Smooth muscle cell of the brain vasculature (primary cell): ENCODE data around the gene NEURL1.
"Not testable (repeated sequence)": the region's sequence is repeated elsewhere in the genome, so short reads cannot be mapped to it uniquely, and the experiment has no call there.

ENCODE experiments used
- DNase-seq: peaks from one replicate; pipeline ENCODE4 v3.0.0-alpha.2; 2012; ENCODE audit warnings: low read depth, low spot score

The NEURL1 gene

DNA sequence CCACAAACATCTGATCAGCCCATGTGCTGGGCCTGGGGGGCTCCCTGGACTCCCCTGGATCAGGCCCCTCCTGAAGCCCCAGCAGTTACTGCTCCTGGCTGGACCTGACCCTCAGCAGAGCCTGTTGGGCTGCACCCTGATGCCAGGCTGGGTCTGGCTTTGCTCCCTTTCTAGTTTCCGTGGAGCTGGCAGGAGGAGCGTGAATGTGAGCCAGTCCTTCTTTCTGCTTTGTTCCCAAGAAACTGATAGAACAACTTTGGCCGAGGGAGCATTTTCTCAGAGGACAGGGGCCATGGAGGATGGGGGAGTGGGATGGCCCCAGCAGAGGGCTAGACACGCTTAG lies 128.2 kb downstream of the NEURL1 start:
- no peak for DNase-seq

DNA sequence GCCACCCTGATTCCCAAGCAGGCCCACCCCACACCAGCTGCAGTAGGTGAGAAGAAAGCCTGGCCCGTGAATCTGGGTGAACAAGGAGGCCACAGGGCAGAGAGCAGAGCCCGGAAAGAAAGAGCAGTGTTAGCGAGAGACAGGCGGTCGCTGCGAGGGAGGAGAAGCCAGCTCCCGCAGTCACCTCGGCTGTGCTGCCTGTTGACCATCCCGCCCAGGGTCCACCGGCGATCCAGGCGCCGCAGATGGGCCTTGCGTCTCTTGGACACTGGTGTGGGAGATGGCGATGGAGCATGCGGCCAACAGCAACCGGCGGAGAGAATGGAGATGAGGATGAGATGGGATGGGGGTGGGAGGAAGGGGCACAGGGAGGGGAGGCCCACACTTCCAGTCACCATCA lies 128.8 kb downstream of the NEURL1 start:
- DNase-seq: no peak

DNA sequence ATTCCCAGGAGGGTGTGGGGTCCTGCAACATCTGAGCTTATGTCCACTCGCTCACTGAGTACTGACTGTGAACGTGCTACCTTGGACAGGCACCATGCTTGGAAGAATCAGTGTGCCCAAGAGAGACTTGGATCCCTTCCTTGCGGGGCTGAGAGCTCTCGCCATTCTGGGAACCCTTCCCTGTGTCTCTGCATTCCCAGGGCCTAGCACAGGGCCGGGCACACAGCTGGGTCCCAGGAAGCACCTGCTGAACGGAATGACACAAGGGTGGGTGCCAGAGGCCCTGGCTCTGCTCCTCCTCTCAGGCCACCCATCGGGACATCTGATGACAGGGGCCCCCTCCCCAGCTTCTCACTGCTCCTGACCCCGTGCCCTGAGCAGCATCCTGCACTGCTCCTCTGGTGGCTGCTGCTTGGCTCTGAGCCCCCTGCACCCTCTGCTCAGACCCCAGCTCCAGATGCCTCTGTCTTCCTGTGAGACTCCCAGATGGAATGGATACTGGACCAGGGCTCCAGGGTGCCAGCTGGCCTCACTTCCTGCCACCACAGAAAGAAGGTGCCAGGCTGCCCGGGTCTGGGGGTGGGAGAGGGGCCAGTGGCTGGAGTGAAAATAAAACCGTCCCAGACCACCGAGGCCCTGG lies 129.6 kb downstream of the NEURL1 start:
- DNase-seq: no peak

- no peak for DNase-seq
Observed at GRCh38 chr10:103626178-103626577, 132.7 kb downstream of the NEURL1 start.

- no peak for DNase-seq
Observed at GRCh38 chr10:103627111-103627892, 133.8 kb downstream of the NEURL1 start.

GRCh38 chr10:103627893-103628292 lies 134.4 kb downstream of the NEURL1 start:
- DNase-seq: no peak

DNA sequence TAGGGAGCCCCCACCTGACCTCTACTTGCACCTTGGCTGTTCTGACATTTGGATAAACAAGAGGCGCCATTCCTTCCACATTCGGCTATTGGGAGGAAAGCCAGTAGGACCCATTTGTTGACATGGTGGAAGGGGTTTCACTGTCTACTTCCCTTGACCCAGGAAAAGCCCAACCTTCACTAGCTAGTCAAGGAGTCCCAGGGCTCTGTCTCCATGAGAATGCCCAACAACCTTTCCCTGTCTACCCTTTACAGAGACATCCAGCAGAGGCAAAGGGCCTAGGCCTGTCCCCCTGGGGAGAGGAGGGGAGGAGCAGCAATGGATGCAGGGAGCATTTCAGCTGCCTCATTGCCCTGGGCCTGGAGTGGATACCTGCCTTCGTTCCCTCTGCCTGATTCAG lies 136.1 kb downstream of the NEURL1 start:
- DNase-seq: no peak

GRCh38 chr10:103630156-103630555 lies 136.7 kb downstream of the NEURL1 start:
- DNase-seq: no peak

GRCh38 chr10:103632247-103632642 lies 138.7 kb downstream of the NEURL1 start:
- DNase-seq: no peak

DNA sequence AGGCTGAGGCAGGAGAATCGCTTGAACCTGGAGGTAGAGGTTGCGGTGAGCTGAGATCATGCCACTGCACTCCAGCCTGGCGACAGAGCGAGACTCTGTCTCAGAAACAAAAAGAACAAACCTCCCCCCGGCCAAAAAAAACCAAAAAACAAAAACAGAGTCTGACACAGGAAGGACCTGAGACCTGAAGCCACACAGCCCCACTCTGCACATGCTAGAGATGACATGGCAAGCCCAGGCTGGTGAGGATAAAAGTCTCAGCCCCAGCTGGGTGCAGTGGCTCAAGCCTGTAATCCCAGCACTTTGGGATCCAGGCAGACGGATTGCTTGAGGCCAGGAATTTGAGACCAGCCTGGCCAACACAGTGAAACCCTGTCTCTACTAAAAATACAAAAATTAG lies 139.4 kb downstream of the NEURL1 start:
- not testable (repeated sequence) for DNase-seq

GRCh38 chr10:103633846-103634245 lies 140.3 kb downstream of the NEURL1 start:
- DNase-seq: no peak

- DNase-seq: no peak
Observed at GRCh38 chr10:103635580-103635979, 142.1 kb downstream of the NEURL1 start.

- DNase-seq: no peak
Observed at GRCh38 chr10:103636492-103636891, 143.0 kb downstream of the NEURL1 start.

DNA sequence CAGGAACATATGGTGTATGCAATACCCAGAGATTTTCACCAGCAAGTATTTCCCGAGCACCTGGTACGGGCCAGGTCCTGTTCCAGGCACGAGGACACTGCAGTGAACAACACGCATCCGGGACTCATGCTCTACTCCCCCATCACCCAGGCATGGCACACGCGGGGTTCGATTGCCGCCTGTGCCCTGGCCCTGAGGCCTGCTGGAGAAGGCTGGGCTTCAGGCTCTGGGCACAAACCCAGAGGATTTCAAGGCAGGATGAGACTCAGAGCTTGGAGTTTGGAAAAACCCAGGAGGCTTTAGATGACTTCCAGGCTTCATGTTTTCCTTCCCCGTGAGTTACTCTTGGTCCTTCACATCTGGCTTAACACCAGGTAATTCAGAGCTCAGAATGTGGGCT lies 143.5 kb downstream of the NEURL1 start:
- no peak for DNase-seq

- DNase-seq: no peak
Observed at GRCh38 chr10:103637927-103638557, 144.5 kb downstream of the NEURL1 start.

DNA sequence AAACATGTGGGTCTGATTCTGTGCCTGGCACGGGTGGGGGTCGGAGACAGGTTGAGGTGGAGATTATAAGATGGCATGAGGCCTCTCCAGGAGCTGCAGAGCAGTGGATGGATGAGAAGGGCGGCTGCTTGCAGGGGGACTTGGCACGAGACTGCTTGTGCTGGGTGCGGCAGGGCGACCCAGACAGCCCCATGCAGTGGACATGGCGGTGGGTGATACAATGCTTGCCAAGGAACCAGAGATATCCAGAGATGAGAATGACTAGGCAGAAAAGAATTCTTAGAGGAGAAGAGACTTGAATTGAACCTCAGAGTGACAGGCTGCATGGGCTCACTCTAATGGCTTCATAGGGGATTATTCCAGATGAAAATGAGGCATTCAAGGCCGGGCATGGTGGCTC lies 145.4 kb downstream of the NEURL1 start:
- no peak for DNase-seq

DNA sequence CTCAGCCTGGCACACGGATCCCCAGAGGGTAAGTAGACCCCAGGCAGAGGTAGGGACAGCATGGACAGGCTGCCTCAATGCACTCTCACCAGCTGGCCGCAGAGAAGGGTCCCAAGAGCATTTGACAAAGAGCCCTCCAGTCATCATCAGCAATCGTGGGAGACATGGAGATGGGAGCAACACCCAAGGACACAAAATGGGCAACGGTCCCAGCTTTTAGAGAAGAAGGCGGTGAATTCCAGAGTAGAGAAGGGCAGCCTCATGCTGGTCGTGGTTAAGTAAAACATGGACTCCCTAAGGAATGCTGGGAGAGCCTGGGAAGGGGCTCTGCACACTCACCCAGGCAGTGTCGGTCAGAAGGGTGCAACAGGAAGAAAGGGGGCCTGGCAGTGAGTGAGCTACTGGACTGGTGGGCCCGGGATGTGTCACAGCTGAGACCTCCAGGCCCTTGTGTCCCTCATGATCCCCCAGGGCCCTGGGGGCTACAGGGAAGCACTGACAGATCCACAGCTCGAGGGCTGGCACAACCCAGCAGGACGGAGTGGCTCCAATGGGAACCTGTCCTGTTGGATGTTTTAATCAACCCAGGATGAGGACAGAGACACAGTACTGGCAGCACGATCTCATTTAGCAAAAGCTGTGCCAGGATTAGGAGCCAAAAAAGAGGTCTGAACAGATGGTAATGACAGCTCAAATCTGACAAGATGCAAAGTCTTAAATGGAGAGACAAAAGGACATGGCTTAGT lies 147.1 kb downstream of the NEURL1 start:
- DNase-seq: no peak

DNA sequence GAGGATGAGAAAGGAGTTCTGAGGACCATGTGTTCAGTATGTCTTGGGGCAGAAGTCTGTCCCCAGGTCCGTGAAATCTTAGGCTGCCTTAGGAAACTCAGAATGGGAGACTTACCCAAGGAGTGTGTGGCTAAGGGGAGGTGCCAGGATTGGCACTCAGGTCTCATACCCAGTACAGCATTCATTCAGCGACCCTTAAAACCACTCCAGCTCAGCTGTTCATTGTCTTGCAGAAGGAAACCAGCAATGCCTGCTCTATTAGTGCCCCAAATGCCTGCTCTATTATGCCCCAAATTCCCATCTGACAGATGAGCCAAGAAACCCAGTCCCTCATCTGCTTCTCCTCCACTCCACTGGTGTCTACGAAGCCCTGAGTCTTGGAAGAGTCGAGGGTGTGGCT lies 147.8 kb downstream of the NEURL1 start:
- DNase-seq: no peak
